ENCODE measurements around the gene ABLIM2.

The ABLIM2 gene

GRCh38 chr4:7962609-7963508, 195.8 kb downstream of the ABLIM2 start:
- H3K4me3 ChIP-seq (ENCODE audit: low read length), result no peak overlapping the region
- no peak for TF ChIP-seq ZNF274 (IDR thresholded peaks at IDR 0.05; ENCODE audit: low read depth, low read length)

GRCh38 chr4:7960790-7961655, 197.6 kb downstream of the ABLIM2 start:
- H3K4me3 ChIP-seq (ENCODE audit: low read length), result no peak overlapping the region
- TF ChIP-seq ZNF274 (IDR thresholded peaks at IDR 0.05; ENCODE audit: low read depth, low read length), result no peak

- TF ChIP-seq ZNF274 (IDR thresholded peaks at IDR 0.05; ENCODE audit: low read depth, low read length), result no peak
Observed at GRCh38 chr4:7960017-7960789, 198.4 kb downstream of the ABLIM2 start.

GRCh38 chr4:7959078-7959477, 199.5 kb downstream of the ABLIM2 start:
- no peak overlapping the region for H3K4me3 ChIP-seq (ENCODE audit: low read length)
- TF ChIP-seq ZNF274 (IDR thresholded peaks at IDR 0.05; ENCODE audit: low read depth, low read length), result no peak

More at GRCh38 chr4:7960017-7960789, 198.4 kb downstream of the ABLIM2 start:
- no peak overlapping the region for H3K4me3 ChIP-seq (ENCODE audit: low read length)

GRCh38 chr4:7956934-7957656, 201.5 kb downstream of the ABLIM2 start:
- no peak overlapping the region for H3K4me3 ChIP-seq (ENCODE audit: low read length)
- no peak for TF ChIP-seq ZNF274 (IDR thresholded peaks at IDR 0.05; ENCODE audit: low read depth, low read length)

- no peak for TF ChIP-seq ZNF274 (IDR thresholded peaks at IDR 0.05; ENCODE audit: low read depth, low read length)
- no peak overlapping the region for H3K4me3 ChIP-seq (ENCODE audit: low read length)
Observed at GRCh38 chr4:7956270-7956808, 202.3 kb downstream of the ABLIM2 start.

GRCh38 chr4:7955393-7955792, 203.2 kb downstream of the ABLIM2 start:
- no peak for TF ChIP-seq ZNF274 (IDR thresholded peaks at IDR 0.05; ENCODE audit: low read depth, low read length)
- H3K4me3 ChIP-seq (ENCODE audit: low read length), result no peak overlapping the region

DNA sequence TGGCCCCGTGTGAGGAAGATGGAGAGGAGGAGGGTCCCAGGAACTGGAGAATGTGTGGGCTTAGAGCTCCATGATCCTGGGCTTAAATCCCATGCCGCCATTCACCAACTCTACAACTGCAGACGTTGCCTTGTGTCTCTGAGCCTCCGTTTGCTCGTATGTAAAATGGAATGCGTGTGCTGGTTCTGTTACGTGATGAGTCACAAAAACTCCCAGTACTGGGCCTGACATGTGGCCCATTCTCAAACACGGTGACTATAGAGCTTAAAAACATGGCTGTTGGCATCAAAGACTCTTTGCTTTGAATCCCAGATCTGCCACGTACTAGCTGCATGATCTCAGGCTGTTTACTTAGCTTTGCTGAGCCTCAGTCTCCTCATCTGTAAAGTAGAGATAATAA, 206.0 kb downstream of the ABLIM2 start:
- no peak overlapping the region for H3K4me3 ChIP-seq (ENCODE audit: low read length)
- no peak for TF ChIP-seq ZNF274 (IDR thresholded peaks at IDR 0.05; ENCODE audit: low read depth, low read length)

GRCh38 chr4:7950301-7951092, 208.1 kb downstream of the ABLIM2 start:
- H3K4me3 ChIP-seq (ENCODE audit: low read length), result no peak overlapping the region
- no peak for TF ChIP-seq ZNF274 (IDR thresholded peaks at IDR 0.05; ENCODE audit: low read depth, low read length)

- no peak overlapping the region for H3K4me3 ChIP-seq (ENCODE audit: low read length)
- no peak for TF ChIP-seq ZNF274 (IDR thresholded peaks at IDR 0.05; ENCODE audit: low read depth, low read length)
Observed at GRCh38 chr4:7949759-7950158, 208.9 kb downstream of the ABLIM2 start.

- H3K4me3 ChIP-seq (ENCODE audit: low read length), result no peak overlapping the region
- no peak for TF ChIP-seq ZNF274 (IDR thresholded peaks at IDR 0.05; ENCODE audit: low read depth, low read length)
Observed at GRCh38 chr4:7947927-7948326, 210.7 kb downstream of the ABLIM2 start.

- no peak for TF ChIP-seq ZNF274 (IDR thresholded peaks at IDR 0.05; ENCODE audit: low read depth, low read length)
- no peak overlapping the region for H3K4me3 ChIP-seq (ENCODE audit: low read length)
Observed at GRCh38 chr4:7945709-7946380, 212.8 kb downstream of the ABLIM2 start.

All from GM08714 (cell line).